MM.1S (cell line): ENCODE data around the gene MCU.

Experiments used
- DNase-seq: peaks from one replicate; pipeline ENCODE4 v3.0.0-alpha.2; 2015
- H2AFZ ChIP-seq: fragments of 300-600 bp; sonication (generic); 2 replicates; pipeline ENCODE4 v1.6.0; 2016; ENCODE audit warnings: antibody characterized with exemption, low read length
- H3F3A ChIP-seq: fragments of 300-600 bp; sonication (generic); 2 replicates; pipeline ENCODE4 v1.6.1; 2016; ENCODE audit warnings: mild to moderate bottlenecking, antibody characterized with exemption, low read length, moderate library complexity, mixed read lengths; ENCODE audit not compliant: insufficient read depth
- H3K27ac ChIP-seq: fragments of 300-600 bp; sonication (generic); 2 replicates; pipeline ENCODE4 v1.5.1; 2016; ENCODE audit warnings: mild to moderate bottlenecking, low read length
- H3K27me3 ChIP-seq: fragments of 300-600 bp; sonication (generic); replicated peaks from 2 replicates; pipeline ENCODE4 v1.6.0; 2016; ENCODE audit warnings: low read length; ENCODE audit not compliant: insufficient read depth
- H3K36me3 ChIP-seq: fragments of 300-600 bp; sonication (generic); replicated peaks from 2 replicates; pipeline ENCODE4 v1.6.1; 2016; ENCODE audit warnings: mild to moderate bottlenecking, low read length, mixed read lengths; ENCODE audit not compliant: insufficient read depth
- H3K4me1 ChIP-seq: fragments of 300-600 bp; sonication (generic); 2 replicates; pipeline ENCODE4 v1.6.1; 2016; ENCODE audit warnings: low read length, mixed read lengths
- H3K4me2 ChIP-seq: fragments of 300-600 bp; sonication (generic); 2 replicates; pipeline ENCODE4 v1.6.0; 2016; ENCODE audit warnings: low read depth, low read length
- H3K4me3 ChIP-seq: fragments of 300-600 bp; sonication (generic); 2 replicates; pipeline ENCODE4 v1.5.1; 2016; ENCODE audit warnings: low read length, mixed read lengths
- H3K79me2 ChIP-seq: fragments of 300-600 bp; sonication (generic); 2 replicates; pipeline ENCODE4 v1.6.1; 2016; ENCODE audit warnings: mixed run types, low read length, mixed read lengths
- H3K9ac ChIP-seq: fragments of 300-600 bp; sonication (generic); 2 replicates; pipeline ENCODE4 v1.6.1; 2016; ENCODE audit warnings: low read length, mixed read lengths
- H3K9me2 ChIP-seq: fragments of 300-600 bp; sonication (generic); replicated peaks from 2 replicates; pipeline ENCODE4 v1.6.1; 2016; ENCODE audit warnings: mild to moderate bottlenecking, low read length, mixed read lengths; ENCODE audit not compliant: insufficient read depth
- H3K9me3 ChIP-seq: fragments of 300-600 bp; sonication (generic); replicated peaks from 2 replicates; pipeline ENCODE4 v1.6.1; 2016; ENCODE audit warnings: mild to moderate bottlenecking, low read length, mixed read lengths; ENCODE audit not compliant: insufficient read depth
- H4K20me1 ChIP-seq: fragments of 300-600 bp; sonication (generic); 2 replicates; pipeline ENCODE4 v1.6.1; 2016; ENCODE audit warnings: mild to moderate bottlenecking, low read length, moderate library complexity, mixed read lengths; ENCODE audit not compliant: insufficient read depth
- CTCF ChIP-seq: fragments of 300-600 bp; sonication (generic); IDR thresholded peaks from 2 replicates; pipeline ENCODE4 v1.5.1; 2016; ENCODE audit warnings: antibody characterized with exemption, low read length, mixed read lengths
- EZH2 ChIP-seq: fragments of 300-600 bp; sonication (generic); optimal IDR thresholded peaks from 2 replicates; pipeline ENCODE3; 2017; ENCODE audit warnings: low read depth, mild to moderate bottlenecking, antibody characterized with exemption, low read length, mixed read lengths
- EZH2phosphoT487 ChIP-seq: fragments of 300-600 bp; sonication (generic); IDR thresholded peaks from 2 replicates; pipeline ENCODE4 v1.6.1; 2018; ENCODE audit warnings: antibody characterized with exemption, low read length

Gene MCU

DNA sequence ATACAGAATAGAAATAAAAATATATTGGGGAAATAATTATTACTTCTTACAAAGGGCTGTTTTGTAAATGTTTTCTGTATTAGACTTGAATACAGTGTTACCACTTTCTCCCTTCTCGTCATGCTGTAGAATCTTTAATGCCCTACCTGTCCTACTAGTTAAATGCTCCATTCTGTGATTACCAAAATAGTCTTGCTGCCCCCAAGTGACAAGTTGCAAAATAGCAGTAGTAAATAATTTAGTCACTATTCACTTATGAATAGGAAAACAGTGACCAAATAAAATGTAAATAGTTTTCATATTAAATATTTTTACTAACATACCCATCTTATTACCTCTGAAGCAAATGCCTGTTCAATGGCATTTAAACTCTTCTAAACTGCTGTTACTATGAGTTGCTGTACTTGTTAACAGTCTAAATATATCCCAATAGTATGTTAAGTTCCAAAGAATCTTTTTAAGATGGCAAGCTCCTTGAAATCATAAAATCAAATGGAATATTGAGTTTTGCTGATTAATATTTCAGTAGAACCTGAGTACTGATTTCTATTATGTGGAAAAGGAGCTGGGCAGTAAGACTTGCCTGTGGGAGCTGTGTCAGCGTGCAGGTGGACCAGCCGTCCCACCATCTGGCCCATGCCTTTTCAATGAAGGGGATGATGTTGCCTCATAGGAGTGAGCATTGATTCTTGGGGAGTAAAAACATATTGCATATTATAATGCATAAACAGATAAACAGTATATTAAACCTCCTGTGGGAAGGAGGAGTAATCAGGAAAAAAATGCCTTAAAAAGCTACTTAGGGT lies 183.5 kb downstream of the MCU start:
- H3K9me2 ChIP-seq, result no peaks in the 10 kb centered on the region
- H3K9me3 ChIP-seq, result no peaks in the 10 kb centered on the region
- no peak overlapping the region for H3K9ac ChIP-seq
- H3K4me3 ChIP-seq, result no peak overlapping the region
- H3K27ac ChIP-seq, result no peak overlapping the region
- TF ChIP-seq EZH2phosphoT487, result no peak
- peak; percentile 40 for TF ChIP-seq CTCF
- peak; percentile 45 for DNase-seq
- H3K27me3 ChIP-seq, result no peaks in the 10 kb centered on the region
- no peaks in the 10 kb centered on the region for H3K36me3 ChIP-seq
- no peaks in the 10 kb centered on the region for H3K79me2 ChIP-seq
- no peak overlapping the region for H2AFZ ChIP-seq
- H3K4me1 ChIP-seq, result no peaks in the 10 kb centered on the region
- no peaks in the 10 kb centered on the region for H3F3A ChIP-seq
- no peaks in the 10 kb centered on the region for H4K20me1 ChIP-seq
- no peak overlapping the region for H3K4me2 ChIP-seq

- no peaks in the 10 kb centered on the region for H3K27me3 ChIP-seq
- H3K4me3 ChIP-seq, result no peak overlapping the region
- H3K27ac ChIP-seq, result no peak overlapping the region
- no peak overlapping the region for H2AFZ ChIP-seq
- no peaks in the 10 kb centered on the region for H3K79me2 ChIP-seq
- no peaks in the 10 kb centered on the region for H4K20me1 ChIP-seq
- no peaks in the 10 kb centered on the region for H3K4me1 ChIP-seq
- H3K4me2 ChIP-seq, result no peak overlapping the region
- no peak for TF ChIP-seq EZH2
- TF ChIP-seq CTCF, result no peak
- no peak for TF ChIP-seq EZH2phosphoT487
- H3F3A ChIP-seq, result no peaks in the 10 kb centered on the region
- no peaks in the 10 kb centered on the region for H3K36me3 ChIP-seq
- DNase-seq, result no peak
- H3K9me3 ChIP-seq, result no peaks in the 10 kb centered on the region
- H3K9me2 ChIP-seq, result no peaks in the 10 kb centered on the region
- H3K9ac ChIP-seq, result no peak overlapping the region
Measured at GRCh38 chr10:72879245-72879644, 187.3 kb downstream of the MCU start.

DNA sequence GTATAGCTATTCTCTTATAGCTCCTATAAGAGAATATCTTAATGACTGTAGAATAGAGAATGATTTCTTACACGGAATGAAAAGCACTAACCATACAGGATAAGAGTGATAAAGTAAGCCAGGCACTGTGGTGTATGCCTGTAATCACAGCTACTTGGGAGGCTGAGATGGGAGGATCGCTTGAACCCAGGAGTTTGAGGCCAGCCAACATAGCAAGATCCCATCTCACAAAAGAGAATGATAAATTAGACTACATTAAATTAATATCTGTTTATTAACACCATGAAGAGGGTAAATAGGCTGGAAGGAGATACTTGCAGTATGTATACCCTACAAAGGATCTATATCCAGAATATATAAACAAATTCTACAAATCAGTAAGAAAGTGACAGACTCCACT lies 189.3 kb downstream of the MCU start:
- H3K4me3 ChIP-seq, result no peak overlapping the region

More for the DNA sequence above, 189.3 kb downstream of the MCU start:
- H3F3A ChIP-seq, result no peaks in the 10 kb centered on the region
- H3K79me2 ChIP-seq, result no peaks in the 10 kb centered on the region
- H3K27me3 ChIP-seq, result no peaks in the 10 kb centered on the region
- no peak overlapping the region for H3K27ac ChIP-seq
- no peak overlapping the region for H3K9ac ChIP-seq
- no peak for TF ChIP-seq EZH2
- TF ChIP-seq CTCF, result no peak
- no peak for TF ChIP-seq EZH2phosphoT487
- H3K4me1 ChIP-seq, result no peaks in the 10 kb centered on the region
- no peaks in the 10 kb centered on the region for H4K20me1 ChIP-seq
- H3K4me2 ChIP-seq, result no peak overlapping the region
- no peaks in the 10 kb centered on the region for H3K9me3 ChIP-seq
- H3K36me3 ChIP-seq, result no peaks in the 10 kb centered on the region
- H2AFZ ChIP-seq, result no peak overlapping the region
- no peak for DNase-seq
- no peaks in the 10 kb centered on the region for H3K9me2 ChIP-seq
